GM12801 (cell line): Measurements from ENCODE around the gene UBXN6.

Source experiments
- CTCF ChIP-seq: IDR thresholded peaks from one replicate; pipeline ENCODE4 v1.5.1; 2011; ENCODE audit warnings: control low read depth; ENCODE audit not compliant: insufficient read length; ENCODE audit errors: extremely low read depth

Gene UBXN6

GRCh38 chr19:4503132-4503824 is 45.7 kb upstream of the UBXN6 start:
- no peak for TF ChIP-seq CTCF

- no peak for TF ChIP-seq CTCF
Measured at GRCh38 chr19:4502282-4503131, 44.9 kb upstream of the UBXN6 start.

GRCh38 chr19:4501691-4502090 is 44.1 kb upstream of the UBXN6 start:
- TF ChIP-seq CTCF: no peak

GRCh38 chr19:4500841-4501591 is 43.4 kb upstream of the UBXN6 start:
- TF ChIP-seq CTCF: no peak

- TF ChIP-seq CTCF: no peak
Measured at GRCh38 chr19:4499855-4500254, 42.3 kb upstream of the UBXN6 start.

GRCh38 chr19:4499318-4499717 is 41.7 kb upstream of the UBXN6 start:
- TF ChIP-seq CTCF: no peak

GRCh38 chr19:4498694-4499093 is 41.1 kb upstream of the UBXN6 start:
- TF ChIP-seq CTCF: no peak
